NCI-H748 (cell line): ENCODE data around the gene SEBOX.

Experiments
- DNase-seq: peaks from one replicate; lab custom pipeline; 2025; ENCODE audit not compliant: unreplicated experiment; lab: John Stamatoyannopoulos, UW

The SEBOX gene, protein sequence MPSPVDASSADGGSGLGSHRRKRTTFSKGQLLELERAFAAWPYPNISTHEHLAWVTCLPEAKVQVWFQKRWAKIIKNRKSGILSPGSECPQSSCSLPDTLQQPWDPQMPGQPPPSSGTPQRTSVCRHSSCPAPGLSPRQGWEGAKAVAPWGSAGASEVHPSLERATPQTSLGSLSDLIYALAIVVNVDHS

GRCh38 chr17:28364665-28365363 is at the start of gene SEBOX:
Gene SEBOX (minus strand): TSS chr17:28365199. CDS start chr17:28365151, 48 bp downstream.
- no peak for DNase-seq

DNA sequence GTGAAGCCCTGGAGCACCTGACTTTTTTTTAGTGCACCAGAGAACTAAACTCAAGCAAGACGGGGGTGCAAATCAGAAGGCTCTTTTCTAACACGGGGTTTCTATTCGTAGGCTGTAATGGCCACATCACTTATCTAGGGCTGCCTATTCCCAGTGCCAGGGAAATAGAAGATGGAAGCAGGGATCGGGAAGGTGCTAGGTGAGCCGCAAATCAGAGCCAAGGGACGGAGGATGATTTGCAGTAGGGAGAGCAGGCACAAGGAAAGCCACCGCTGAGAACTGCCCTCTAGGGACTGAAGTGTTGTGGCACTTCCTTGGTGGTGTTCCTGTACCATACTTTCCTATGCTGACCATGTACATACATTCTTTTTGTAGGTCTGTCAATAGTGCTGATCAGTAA is 48.8 kb upstream of the SEBOX start:
- no peak for DNase-seq

DNA sequence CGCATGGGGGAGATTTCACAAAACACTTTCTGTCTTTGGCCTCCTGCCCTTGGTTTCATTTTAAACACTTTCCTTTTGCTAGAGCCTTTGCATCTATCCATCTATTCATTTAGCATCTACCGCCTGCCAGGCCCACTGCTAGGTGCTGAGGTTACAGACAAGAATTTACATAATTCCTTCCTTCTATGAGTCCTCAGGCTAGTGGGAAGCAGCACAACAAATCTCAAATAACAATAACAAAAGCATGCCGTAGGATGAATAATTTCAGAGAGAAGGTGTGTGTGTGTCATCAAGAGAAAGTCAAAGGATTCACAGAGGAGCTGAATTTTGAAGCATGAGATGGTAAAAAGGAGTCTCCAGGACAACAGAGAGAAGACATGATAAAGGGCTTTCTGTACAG is 47.1 kb upstream of the SEBOX start:
- DNase-seq: no peak

DNA sequence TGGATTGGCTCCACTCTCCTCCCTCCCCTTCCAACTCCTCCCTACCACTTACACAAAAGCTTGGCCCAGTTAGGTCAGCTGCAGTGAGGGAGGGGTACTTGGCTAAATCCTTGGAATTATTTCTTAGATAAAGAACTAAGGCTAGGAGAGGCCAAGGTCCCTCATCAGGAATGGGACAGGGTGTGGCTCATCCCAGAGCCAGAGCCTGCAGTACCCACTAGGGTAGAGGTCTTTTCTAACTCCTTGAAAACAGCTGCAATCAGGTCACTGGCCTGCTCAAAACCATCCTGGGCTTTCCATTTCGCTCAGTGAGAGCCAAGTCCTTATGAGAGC is 42.9 kb upstream of the SEBOX start:
- DNase-seq: no peak

DNA sequence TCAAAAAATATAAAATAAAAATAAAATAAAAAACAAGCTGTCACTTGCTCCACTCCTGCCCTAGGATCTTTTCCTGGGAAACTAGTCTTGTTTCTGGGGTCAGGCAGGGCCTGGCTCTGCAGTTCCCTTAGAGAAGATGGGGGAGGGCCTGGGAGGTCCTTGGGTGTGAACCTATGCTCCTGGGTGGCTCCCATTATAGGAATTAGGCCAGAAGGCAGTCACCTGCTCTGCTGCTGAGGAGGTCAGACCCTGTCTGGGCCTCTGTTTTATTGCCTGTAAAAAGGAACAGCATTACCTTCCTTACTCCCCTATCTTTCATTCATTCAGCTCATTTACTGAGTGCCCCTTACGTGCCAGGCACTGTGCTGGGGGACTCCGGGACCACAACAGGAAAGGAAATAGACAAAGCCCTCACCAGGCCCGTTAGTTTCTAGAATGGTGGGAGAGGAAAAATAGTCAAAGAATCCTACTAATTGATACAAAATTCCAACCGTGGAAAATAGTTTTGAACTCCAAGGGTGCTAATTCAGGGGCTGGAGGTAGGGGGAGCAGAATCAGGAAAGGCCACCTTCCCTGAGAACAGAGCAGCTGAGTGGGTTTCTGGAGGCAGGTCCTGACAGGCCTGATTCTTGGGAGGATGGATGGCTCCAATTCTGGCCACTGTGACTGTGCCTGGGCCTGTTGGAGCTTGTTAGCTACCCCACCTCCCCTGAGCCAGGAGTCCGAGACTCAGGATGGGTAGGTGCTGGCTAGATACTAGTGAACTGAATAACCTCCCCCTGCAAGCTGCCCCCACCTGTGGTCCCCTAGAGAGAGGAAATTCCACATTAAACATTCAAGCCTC is 42.4 kb upstream of the SEBOX start:
- peak; percentile 42 for DNase-seq

DNA sequence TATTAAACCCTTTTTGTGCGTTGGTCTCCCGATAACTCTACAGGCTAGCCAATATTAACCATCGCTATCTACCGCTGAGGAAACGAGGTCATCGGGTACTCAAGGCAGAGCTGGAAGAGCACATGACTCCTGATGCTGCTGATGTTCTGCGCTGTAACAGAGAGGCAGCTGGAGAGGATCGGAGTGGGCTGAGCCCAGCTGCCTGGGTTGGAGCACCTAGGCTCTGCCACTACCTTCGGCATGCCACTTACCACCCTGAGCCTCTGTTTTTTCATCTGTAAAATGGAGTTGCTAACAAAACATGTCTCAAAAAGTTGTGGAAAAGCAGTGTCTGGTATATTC is 41.4 kb upstream of the SEBOX start:
- DNase-seq: peak; percentile 81

DNA sequence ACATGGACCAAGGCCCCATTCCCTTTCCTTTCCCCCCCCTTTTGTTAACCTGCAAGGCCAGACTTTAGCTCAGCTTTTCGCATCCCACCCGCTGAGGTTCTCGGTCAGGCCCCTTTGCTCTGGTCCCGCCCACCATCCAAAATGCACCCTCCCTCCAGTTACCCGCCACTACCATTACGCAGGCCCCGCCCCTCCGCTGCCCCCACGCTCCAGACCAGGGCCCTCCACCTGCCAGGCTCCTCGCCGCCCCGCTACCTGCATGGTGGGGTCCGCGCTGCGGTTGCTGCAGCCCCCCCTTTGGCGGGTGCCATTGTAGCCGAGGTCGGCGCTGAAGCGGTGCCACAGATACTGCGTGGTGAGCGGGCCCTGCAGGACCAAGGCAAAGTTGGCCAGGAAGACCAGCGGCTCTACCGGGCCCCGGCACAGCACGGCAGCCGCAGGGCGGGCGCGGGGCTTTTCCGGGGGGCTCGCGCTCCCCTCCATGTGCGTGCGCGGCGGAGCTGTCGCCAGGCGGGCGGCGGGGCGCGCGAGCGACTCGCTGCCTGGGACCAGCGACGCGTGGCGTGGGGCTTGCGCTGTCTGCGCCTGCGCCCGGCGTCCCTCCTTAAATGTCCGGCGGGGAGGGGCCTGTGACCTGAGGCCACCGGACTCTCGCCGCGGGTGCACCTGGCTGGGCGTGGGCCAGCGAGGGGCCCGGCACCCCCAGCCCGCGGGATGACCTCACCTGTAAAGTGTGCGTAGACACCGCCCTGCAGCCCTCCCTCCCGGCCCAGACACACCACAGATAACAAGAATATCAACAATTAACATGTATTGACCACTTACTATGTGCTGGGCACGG is 40.9 kb upstream of the SEBOX start, which contains the start of gene SLC46A1:
Gene SLC46A1 (minus strand): TSS at position 581 of the 841 bp plus-strand sequence. CDS start 98 bp downstream, at position 483.
- peak; percentile 81 for DNase-seq

DNA sequence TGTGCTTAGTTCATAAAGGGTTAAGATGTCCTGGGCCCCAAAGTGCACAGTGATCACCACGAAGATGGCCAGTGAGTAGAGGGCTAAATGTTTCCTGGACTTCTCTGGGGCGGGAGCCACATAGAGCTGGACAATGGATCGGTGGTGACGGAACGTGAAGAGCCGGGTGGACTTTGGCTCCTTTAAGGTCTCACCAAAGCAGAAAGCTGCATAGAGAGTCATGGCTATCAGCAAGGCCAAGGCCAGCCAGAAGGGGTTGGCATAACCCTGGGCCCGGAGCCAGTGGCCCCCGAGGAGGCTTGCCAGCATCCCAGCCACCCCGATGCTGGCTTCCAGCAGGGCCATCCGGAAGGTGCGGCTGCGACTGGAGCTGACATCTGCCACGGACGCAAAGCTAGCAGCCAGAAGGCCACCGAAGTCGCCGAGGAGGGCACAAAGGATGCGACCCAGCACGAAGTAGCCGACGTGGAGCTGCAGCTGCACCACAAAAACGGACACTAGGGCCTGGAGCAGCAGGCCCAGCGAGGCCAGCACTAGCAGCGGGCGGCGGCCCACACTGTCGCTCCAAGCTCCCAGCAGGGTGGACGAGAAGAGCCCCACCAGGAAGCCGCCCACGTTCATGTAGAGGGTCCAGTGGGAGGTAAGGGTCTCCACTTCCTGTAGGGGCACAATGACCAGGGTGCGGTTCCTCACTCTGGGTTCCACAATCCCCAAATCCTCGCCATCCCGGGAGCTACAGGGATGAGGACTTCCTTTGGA is 40.0 kb upstream of the SEBOX start:
- DNase-seq: peak; percentile 58

DNA sequence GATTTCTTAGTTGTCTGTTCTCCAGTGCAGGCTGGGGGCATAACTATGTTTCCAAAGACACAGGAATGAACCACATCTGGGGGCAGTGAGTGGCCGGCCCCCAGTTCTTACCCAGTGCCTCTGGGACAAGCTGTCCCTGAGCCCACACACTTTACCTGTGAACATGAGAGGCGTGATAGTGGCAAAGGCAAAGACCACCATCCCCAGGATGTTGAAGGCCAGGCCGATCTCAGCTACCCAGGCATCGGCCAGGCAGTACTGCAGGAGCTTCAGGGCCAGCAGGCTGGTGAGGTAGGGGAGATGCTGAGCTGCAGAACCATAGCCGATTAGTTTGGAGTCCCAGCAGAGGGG is 39.4 kb upstream of the SEBOX start:
- no peak for DNase-seq

GRCh38 chr17:28404007-28404406 is 39.0 kb upstream of the SEBOX start:
- DNase-seq: no peak

GRCh38 chr17:28402844-28403243 is 37.8 kb upstream of the SEBOX start:
- no peak for DNase-seq

DNA sequence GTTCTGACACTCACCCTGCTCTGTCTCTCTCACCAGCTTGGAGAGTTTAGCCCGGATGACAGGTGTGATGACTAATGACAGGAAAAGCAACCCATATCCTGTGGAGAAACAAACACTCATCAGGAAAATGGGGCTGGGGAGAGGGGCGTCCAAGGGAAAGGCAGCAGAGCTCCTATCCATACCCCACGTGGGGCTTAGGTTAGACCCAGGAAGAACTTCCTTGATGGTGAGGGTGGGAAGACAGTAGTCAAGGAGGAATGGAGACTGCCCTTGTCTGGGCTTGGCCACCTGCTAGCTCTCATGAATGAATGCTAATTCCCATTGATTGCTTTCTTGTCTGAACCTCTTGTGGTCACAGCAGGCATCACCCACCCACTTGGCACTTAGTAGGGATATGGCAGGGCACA is 37.2 kb upstream of the SEBOX start:
- DNase-seq: peak; percentile 59

DNA sequence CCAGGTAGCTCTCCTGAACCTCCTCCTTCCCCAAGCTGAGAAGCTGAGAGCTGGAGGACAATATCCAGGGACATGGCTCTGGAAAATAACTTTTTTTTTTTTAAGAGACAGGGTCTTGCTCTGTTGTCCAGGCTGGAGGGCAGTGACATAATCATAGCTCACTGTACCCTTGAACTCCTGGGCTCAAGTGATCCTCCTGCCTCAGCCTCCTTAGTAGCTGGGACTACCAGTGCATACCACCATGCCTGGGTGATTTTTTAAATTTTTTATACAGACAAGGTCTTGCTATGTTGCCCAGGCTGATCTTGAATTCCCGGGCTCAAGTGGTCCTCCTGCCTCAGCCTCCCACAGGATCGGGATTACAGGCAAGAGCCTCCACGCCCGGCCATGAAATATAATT is 34.8 kb upstream of the SEBOX start:
- no peak for DNase-seq

GRCh38 chr17:28398280-28398981 is 33.4 kb upstream of the SEBOX start:
- DNase-seq: no peak

- DNase-seq: no peak
These were observed 32.8 kb upstream of the SEBOX start for GRCh38 chr17:28397687-28398279.

- DNase-seq: no peak
These were observed 32.3 kb upstream of the SEBOX start for GRCh38 chr17:28397275-28397674.

DNA sequence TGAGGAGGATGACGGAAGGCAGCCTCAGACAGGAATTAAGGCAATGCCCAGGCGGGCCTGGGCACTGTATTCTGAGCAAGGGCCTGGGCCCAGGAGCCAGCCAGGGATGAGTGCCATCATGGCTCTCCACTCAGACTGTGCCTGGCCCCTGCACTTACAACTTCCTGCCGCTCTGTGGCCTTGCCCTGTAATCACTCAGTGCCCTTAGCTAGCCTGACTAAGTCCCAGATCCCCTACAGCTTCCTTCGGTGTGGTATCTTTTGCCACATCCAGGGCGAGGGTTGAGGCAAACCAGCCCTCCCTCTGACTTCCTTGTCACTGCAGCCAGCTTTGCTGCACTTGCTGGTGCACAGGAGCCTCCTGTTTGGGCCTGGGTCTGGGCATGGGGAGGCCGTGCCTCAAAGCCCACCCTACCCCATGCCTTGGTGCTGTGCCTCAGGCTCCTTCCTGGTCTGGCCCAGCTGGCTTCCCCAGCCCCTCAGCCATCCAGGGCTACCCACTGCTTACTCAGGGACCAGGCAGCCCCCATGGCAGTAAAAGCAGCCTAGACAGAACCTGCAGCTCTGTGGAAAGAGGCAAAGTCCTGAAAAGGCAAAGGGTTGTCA is 31.7 kb upstream of the SEBOX start:
- DNase-seq: no peak

GRCh38 chr17:28395968-28396367 is 31.0 kb upstream of the SEBOX start:
- DNase-seq: no peak

GRCh38 chr17:28395426-28395825 is 30.4 kb upstream of the SEBOX start:
- no peak for DNase-seq
